OCI-LY7 (cell line): ENCODE data around the gene CD59. TPM values are rescaled to one million over a fixed set of nuclear protein-coding genes. Genes with fewer than 3 reads are reported as not detected.

Experiments used
- BruUV-seq: library from RNA; stranded (reverse); fragments of 400-500 nt; replicated peaks from 2 replicates; lab custom pipeline; 2021; lab: Mats Ljungman, UMichigan
- CTCF ChIA-PET: fragments of 300-600 bp; sonication (Branson Sonifier 250); formaldehyde crosslinking; loops from one replicate; lab custom pipeline; 2022; ENCODE audit warnings: antibody characterized with exemption; ENCODE audit not compliant: unreplicated experiment; lab: Charles Lee
- POLR2A ChIA-PET: fragments of 300-600 bp; sonication (Branson Sonifier 250); formaldehyde crosslinking; loops from one replicate; lab custom pipeline; 2022; ENCODE audit warnings: antibody characterized with exemption; lab: Charles Lee
- DNase-seq: peaks from one replicate; pipeline ENCODE4 v3.0.0-alpha.2; 2015; ENCODE audit warnings: low spot score
- H2AFZ ChIP-seq: fragments of 200-600 bp; sonication (generic), shearing (Covaris generic); 2 replicates; pipeline ENCODE4 v1.6.1; 2014; ENCODE audit warnings: mild to moderate bottlenecking, antibody characterized with exemption, low read length, moderate library complexity
- H3K27ac ChIP-seq: fragments of 200-600 bp; sonication (generic); 2 replicates; pipeline ENCODE4 v1.5.1; 2014; ENCODE audit warnings: mixed run types, low read depth, mild to moderate bottlenecking, moderate library complexity, low read length, inconsistent platforms; ENCODE audit not compliant: poor library complexity, severe bottlenecking
- H3K36me3 ChIP-seq: fragments of 200-600 bp; sonication (generic); 2 replicates; pipeline ENCODE4 v1.6.1; 2014; ENCODE audit warnings: mild to moderate bottlenecking, antibody characterized with exemption, low read length, moderate library complexity, mixed read lengths; ENCODE audit not compliant: insufficient read depth
- H3K4me1 ChIP-seq: fragments of 200-600 bp; sonication (generic); 2 replicates; pipeline ENCODE4 v1.5.1; 2014; ENCODE audit warnings: mild to moderate bottlenecking, low read length; ENCODE audit not compliant: insufficient read depth, poor library complexity, severe bottlenecking
- H3K4me2 ChIP-seq: fragments of 200-600 bp; sonication (generic); 2 replicates; pipeline ENCODE4 v1.6.1; 2014; ENCODE audit warnings: mild to moderate bottlenecking, low read length
- H3K4me3 ChIP-seq: fragments of 200-600 bp; sonication (generic); 2 replicates; pipeline ENCODE4 v1.5.1; 2014; ENCODE audit warnings: mild to moderate bottlenecking, low read depth, low read length; ENCODE audit not compliant: poor library complexity, severe bottlenecking
- H3K79me2 ChIP-seq: fragments of 200-600 bp; sonication (generic); 2 replicates; pipeline ENCODE4 v1.6.1; 2016; ENCODE audit warnings: low read depth, mild to moderate bottlenecking, low read length, moderate library complexity, mixed read lengths; ENCODE audit not compliant: insufficient read depth
- H3K9me2 ChIP-seq: fragments of 200-600 bp; sonication (generic); 2 replicates; pipeline ENCODE4 v1.6.1; 2016; ENCODE audit warnings: mild to moderate bottlenecking, low read length, mixed read lengths; ENCODE audit not compliant: insufficient read depth
- H3K9me3 ChIP-seq: fragments of 200-600 bp; sonication (generic); 2 replicates; pipeline ENCODE4 v1.6.1; 2014; ENCODE audit warnings: mild to moderate bottlenecking, mixed run types, low read length, mixed read lengths
- H4K20me1 ChIP-seq: fragments of 200-600 bp; sonication (generic); 2 replicates; pipeline ENCODE4 v1.6.1; 2014; ENCODE audit warnings: mild to moderate bottlenecking, antibody characterized with exemption, low read length, moderate library complexity, mixed read lengths; ENCODE audit not compliant: insufficient read depth
- EZH2phosphoT487 ChIP-seq: fragments of 200-600 bp; sonication (generic); IDR thresholded peaks from 2 replicates; pipeline ENCODE4 v1.6.1; 2018; ENCODE audit warnings: low read depth, borderline replicate concordance, mild to moderate bottlenecking, mixed run types, antibody characterized with exemption, low read length, moderate library complexity, mixed read lengths
- intact Hi-C: fragments of 100-400 bp; cut with micrococcal nuclease; formaldehyde crosslinking; loops from one replicate; pipeline ENCODE4 v1.10.0; 2022; ENCODE audit not compliant: unreplicated experiment
- total RNA-seq, 2 experiments: library from RNA; depleted of rRNA in 1 of 2; stranded (reverse); fragments of >200 nt in 1 of 2; shearing (Covaris generic) in 1 of 2; gene quantifications; 2 replicates each; pipeline ENCODE4 v1.2.3, GENCODE V29; 2014 to 2022
- TF ChIP-seq, protein P1 (sequence below): fragments of 200-600 bp; sonication (generic); conservative IDR thresholded peaks from 2 replicates; pipeline ENCODE4 v1.5.1; 2014; ENCODE audit warnings: mild to moderate bottlenecking, antibody characterized with exemption, low read length, moderate library complexity, mixed read lengths

CD59 gene
- total RNA-seq, 2 experiments from 2014 or later = 20.2 to 35.5 TPM

DNA sequence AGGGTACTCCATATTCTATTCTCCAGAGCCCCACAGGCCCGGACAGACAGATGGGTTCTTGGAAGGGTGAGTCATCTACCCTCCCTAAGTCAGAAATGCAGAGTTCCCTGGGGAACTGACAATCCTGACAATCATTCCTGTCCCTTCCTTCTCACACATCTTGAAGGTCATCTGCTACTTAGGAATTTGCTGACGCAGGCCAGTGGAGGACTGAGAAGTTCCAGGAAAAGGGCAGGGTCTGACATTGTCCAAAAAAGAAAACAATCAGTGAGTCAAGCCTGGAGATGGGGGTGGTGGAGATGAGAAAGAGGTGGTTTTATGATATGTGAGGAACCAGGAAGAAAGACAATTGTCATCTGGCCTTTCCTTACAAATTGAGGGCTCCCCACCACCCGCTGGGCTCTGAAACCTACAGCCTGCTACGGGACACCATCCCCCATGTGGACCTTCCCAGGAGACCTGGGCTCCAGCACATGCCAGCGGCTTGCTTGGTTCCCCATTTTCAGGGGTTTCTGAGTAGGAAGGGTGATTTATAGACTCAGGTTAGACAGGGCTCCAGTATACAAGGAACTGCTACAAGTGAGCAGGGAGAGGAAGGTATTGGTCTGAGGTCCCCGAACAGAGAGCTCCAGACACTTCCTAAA is 12.9 kb downstream of the CD59 start:
- CTCF ChIA-PET = no interaction called here

DNA sequence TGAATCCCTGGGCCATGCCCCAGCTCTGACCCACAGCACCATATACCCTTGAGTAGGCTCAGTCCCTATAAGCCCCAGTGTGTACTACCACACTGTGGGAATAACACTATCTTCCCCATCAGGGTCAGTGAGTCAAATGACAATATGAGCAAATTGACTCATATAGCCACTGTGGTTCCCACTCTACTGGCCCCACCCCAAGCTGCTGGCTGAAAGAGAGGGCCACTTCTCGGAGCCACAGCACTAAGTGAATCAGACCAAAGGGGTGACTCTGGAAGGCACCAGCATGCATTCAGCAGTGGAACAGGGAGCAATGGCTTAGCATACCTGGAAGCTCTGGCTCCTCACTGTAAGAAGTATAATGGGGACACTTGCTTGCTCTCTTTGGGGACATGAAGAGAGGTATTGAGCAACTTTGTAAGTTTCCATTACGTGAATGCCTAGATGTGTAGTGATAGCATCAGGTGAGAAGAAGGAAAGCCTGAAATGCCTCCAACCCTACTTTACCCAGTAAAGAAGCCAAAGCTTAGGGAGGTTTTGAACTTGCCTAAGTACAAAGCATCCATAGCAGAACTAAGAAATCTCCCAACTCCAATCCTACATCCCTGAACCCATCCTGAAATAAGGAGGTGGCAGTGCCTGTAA is 13.5 kb downstream of the CD59 start:
- TF ChIP-seq, protein P1, sequence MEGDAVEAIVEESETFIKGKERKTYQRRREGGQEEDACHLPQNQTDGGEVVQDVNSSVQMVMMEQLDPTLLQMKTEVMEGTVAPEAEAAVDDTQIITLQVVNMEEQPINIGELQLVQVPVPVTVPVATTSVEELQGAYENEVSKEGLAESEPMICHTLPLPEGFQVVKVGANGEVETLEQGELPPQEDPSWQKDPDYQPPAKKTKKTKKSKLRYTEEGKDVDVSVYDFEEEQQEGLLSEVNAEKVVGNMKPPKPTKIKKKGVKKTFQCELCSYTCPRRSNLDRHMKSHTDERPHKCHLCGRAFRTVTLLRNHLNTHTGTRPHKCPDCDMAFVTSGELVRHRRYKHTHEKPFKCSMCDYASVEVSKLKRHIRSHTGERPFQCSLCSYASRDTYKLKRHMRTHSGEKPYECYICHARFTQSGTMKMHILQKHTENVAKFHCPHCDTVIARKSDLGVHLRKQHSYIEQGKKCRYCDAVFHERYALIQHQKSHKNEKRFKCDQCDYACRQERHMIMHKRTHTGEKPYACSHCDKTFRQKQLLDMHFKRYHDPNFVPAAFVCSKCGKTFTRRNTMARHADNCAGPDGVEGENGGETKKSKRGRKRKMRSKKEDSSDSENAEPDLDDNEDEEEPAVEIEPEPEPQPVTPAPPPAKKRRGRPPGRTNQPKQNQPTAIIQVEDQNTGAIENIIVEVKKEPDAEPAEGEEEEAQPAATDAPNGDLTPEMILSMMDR = no peak
- no peak for TF ChIP-seq EZH2phosphoT487
- no peak overlapping the region for H3K27ac ChIP-seq
- H2AFZ ChIP-seq = no peak overlapping the region
- intact Hi-C loops = no loop called here
- POLR2A ChIA-PET = no interaction called here
- H3K4me2 ChIP-seq = no peak overlapping the region
- CTCF ChIA-PET = interaction anchor here (1.1 kb wide), 1 partner anchor 20 kb away, joined by 4 read pairs; no protein-coding TSS in a partner anchor
- H3K36me3 ChIP-seq = peaks cover 7% of the 10 kb centered on the region; the same call in 1 of the 2 replicates
- no peak for DNase-seq
- H3K79me2 ChIP-seq = no peaks in the 10 kb centered on the region
- H3K4me3 ChIP-seq = no peak overlapping the region
- H3K4me1 ChIP-seq = no peaks in the 10 kb centered on the region
- no peaks in the 10 kb centered on the region for H3K9me3 ChIP-seq
- H4K20me1 ChIP-seq = no peaks in the 10 kb centered on the region
- no TSS peak for BruUV-seq
- no peaks in the 10 kb centered on the region for H3K9me2 ChIP-seq

More for the DNA sequence above, 12.9 kb downstream of the CD59 start:
- Histone ChIP-seq H3K9me3 (no peaks in the 10 kb centered on the region), H3K4me1 (no peaks in the 10 kb centered on the region), H3K36me3 (peaks cover 7% of the 10 kb centered on the region; the same call in 1 of the 2 replicates), H3K4me2 (no peak overlapping the region), H4K20me1 (no peaks in the 10 kb centered on the region), H3K4me3 (no peak overlapping the region), H3K9me2 (no peaks in the 10 kb centered on the region), H2AFZ (no peak overlapping the region), H3K27ac (no peak overlapping the region), H3K79me2 (no peaks in the 10 kb centered on the region)
- DNase-seq = no peak
- POLR2A ChIA-PET = interaction anchor here (0.7 kb wide), 1 partner anchor 679 kb away, joined by 3 read pairs; no protein-coding TSS in a partner anchor
- intact Hi-C loops = no loop called here
- TF ChIP-seq EZH2phosphoT487 = no peak
- TF ChIP-seq, protein P1 = no peak
- no TSS peak for BruUV-seq
